NCI-H446 treated with DMSO at 0.1 percent for 48 hours (cell line): ENCODE data around the gene RACK1.

Experiments
- DNase-seq: peaks from one replicate; lab custom pipeline; 2025; lab: John Stamatoyannopoulos, UW

RACK1 gene

DNA sequence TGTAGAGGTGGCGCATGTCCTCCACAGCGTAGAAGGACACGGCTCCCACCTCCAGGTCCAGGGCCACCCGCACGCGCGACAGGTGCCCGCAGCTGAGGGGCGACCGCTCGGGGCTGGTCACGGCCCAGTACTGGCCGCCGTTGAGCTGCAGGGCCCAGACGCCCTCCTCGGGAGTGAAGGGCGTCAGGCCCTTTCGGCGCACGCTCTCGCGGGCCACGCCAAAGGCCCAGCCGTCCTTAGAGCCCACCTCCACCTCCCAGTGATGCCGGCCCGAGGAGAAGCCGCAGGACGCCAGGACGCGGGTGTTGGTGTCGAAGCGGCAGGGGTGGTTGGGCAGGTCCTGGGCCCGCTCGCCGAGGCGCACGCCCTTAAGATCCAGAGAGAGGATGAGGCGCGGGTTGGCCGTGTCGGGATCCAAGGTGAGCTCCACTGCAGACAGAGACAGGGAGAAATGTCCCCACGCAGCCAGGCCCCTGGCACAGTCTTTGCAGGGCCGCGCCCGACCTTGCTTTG lies 48.4 kb downstream of the RACK1 start:
- no peak for DNase-seq

DNA sequence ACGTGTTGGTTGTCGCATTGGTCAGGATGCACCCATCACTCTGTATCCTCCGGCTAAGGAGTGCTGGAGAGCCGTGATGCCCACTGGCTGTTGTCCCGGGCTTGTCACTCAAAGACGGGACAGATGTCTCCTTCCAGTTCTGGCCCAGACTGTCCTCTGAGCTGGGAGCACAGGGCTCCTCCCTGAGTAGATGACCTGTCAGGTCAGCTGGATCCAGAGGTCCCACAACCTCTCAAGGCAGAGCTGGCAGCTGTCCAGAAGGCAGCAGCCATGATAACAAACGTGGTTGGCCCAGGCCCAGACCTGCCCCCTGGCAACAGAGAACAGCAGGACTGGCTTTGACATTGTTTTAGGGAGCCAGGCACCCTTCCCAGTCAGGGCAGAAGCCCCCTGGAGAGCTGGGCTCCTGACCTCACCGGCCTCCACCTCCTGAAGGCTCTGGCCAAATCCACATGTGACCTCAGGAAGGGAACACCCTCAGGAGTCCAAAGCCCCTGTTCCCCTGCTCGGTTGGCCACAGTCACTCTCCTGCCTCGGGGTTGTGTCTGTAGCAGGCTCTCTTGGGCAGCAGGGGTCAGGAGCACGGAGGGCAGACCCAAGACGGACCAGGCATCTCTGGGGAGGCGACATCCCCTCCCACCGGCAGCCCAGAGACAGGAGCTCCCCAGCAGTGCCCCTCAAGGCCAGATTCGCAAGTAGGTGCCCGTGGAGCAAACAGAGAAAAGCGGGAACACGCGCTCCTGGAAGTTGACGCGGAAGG lies 49.0 kb downstream of the RACK1 start:
- DNase-seq = no peak

DNA sequence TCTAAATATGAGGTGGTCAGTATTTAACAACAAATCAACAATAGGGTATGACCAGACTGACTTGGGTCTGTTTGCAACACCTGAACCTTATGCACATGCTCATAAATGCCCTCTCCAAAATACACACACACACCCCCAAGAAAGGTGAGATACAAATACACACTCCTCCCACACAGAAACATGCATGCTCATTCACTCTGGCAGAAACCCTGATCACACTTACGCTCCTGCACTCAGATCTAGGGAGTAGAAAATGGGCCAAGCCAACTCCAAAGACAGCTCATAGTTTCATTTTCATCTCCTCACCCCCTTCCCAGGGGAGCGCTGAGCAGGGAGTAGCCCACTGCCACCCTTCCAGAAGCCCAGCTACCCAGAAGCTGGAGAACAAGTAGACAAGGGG lies 50.0 kb downstream of the RACK1 start:
- no peak for DNase-seq

DNA sequence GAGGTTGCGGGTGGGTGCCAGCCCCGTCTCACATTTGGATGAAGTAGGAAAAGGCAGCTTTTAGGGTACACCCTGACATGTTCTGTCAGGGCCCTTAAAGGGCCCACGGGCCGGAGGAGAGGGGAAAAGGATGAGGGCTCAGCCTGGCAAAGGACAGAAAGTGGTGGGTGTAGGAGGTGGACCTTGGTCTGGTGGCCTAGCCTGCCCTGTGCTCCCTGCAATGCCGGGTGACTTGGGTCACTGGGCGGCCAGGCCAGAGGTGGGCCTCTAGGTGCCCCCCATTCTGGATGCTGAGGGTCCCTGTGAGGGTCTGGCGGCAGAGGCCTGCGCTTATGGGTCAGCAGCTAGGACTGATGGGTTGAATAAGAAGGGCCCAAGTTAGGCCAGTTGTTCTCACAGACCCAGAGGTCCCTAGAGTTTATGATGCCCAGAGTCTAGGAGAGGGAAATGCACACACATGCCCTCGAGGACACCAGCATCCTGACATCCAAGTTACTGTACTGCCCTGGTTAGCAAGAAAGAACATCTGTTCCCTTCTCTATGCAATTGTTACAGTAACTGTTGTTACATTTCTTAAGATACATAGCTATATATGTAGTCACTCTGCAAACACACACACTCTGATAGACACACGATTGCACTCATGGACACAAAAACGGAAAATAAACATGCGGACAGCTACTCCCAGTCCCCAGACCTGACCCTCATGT lies 51.2 kb downstream of the RACK1 start:
- DNase-seq = no peak

DNA sequence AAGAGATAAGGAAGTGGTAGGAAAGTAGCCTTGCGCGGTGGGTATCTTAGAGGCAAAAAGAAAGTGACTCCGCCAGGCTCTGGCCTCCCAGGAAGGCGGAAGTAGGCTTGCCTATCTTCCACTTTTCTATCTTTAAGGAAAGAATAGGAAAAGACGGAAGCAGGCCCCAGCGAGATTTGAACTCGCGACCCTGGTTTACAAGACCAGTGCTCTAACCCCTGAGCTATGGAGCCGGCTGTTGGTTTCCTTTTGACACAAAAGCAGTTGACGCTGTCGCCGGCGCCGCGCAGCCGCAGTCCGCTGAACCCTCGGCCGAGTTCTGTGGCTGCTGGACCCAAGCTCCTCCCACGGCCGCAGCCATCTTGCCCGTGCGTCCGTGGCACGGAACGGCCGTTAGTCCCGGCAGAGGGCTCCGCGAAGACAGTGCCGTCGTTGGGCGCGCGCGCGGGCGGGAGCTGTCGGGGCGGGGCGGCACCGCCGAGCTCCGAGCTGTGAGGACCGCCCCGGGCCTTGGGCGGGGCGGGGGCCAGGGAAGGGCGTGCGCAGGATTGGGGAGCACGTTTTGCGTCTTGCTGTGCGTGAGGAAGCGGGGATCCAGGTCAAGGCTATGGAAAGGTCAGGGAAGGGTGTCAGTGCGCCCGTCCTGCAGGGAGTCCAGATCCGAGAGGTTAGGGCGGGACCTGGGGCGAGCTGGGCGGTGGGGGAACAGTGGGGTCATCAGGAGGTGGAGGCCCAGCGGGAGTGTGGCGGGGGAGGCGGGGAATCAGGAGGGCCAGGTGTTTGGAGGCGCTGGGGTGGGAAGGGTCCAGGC lies 52.0 kb downstream of the RACK1 start:
- DNase-seq = no peak

DNA sequence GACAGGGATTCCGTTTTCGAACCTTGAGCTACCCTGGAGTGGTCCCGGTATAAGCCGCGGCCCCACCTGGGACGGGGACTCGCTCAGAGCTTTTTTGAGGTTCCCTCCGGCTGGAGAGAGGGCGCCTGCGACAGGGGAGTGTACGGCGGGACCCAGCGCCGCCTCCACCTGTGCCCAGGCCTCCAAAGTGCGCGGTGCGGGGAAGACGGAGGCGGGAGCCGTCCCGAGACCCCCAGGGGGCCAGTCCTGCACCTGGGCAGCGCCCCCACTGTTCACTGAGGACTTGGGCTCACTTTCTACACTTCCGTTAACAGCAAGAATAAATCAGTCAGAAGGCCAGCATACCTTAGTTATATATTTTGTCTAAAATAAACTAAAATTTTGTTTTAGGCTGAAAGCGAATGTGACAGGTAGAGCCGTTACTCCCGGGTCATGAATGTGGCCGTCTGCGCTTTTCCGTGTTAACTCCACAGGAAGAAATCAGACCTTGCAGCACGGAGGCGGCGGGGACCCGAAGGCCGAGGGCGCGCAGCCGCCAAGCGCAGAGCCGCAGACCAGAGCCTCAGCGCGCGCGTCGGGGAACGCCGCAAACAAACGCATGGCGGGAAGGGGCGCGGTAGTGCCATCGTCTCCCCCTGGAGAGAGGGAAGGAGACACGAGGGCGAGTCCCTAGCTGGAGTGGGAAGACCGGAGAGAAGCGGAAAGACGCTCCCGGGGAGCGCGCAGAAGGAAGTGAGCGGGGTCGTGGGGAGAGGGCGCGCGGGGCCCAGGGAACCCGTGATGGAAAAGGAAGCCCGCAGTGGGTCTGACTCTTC lies 52.8 kb downstream of the RACK1 start:
- DNase-seq = no peak

DNA sequence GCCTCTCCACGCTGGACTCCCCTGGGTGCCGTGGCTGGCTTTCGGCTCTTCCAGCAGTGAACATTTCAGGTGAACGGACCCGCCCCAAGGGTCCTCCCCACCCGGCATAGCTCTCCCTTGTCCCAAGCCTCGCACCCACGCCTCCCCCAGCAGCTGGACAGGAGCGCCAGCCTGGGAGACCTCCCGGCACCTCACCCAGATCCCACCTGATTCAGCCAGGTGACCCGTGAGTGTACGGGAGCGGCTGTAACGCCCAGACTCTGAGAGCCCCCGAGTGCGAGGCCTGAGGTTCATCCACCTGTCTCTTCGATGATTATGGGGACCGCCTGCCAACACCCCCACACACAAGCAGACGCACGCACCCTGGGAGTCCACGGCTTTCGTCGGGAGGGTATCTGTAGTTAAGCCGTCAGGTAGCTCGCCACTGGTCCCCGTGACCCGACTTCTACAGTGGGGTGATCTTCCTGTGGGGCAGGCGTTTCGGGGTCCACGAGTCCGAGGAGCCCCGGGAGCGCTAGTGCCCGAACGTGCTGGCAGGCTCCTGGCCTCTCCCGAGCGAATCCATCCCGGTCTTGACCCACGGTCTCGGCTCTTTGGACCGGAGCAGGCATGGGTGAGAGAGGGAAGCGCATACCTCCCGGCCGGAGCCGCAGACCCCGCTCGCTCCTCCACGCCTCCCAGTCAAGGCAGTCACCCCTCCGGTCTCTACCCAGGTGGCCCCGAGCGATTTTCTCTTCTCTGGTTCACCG lies 53.6 kb downstream of the RACK1 start:
- no peak for DNase-seq

DNA sequence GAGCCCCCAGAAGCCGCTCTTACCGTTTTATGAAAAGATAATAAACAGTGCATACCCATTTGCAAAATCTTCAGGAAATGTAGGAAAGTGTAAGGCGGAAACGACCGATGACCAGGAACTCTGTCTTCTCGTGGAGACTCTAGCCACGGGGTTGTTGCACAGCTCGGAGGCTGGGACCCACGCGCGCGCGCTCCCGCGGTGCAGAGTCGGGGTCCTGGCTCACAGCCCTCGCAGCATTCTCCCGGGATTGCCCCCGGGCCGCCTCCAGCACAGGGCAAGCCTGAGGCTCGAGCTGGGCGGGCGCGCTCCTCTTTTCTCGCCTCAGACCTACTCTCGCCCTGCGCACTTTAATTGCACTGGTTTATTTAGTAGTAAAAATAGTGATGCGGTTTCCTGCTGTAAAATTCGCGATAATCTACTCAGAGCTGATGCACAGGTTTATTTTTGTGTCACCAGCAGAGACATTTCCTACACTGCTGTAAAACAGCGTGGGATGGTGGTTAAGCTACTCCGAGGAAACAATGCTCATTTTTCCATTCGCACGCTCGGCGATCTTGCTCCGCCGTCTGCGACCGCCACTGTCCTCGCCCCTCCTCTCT lies 54.2 kb downstream of the RACK1 start:
- no peak for DNase-seq

DNA sequence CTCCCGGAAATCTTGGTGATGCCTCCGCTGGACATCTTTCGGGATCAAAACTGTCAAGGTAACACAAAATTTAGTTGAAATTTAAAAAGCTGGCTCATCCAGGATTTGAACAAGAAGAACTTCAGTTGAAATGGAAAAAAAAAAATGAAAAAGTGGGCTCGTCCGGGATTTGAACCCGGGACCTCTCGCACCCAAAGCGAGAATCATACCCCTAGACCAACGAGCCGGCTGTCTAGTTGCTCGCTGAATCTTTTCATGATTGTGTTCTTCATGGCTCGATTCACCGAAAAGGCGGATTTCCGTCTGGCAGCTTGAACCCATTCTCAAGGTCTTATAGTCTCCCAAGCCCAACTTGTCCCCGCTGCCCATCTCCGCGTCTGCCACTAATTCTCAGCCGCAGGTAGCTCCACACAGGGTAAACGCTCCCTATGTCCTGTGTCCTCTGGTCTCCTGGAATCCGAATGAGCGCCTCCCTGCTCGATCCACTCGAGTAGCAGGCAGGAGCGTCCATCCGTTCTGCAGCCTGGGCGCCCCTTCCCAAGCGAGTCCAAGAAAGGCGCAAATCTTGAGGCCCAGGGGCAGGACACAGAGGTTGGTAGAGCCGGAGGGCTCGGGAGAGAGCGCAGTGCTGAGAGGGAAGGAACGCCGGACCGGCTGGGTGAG lies 54.9 kb downstream of the RACK1 start:
- no peak for DNase-seq

DNA sequence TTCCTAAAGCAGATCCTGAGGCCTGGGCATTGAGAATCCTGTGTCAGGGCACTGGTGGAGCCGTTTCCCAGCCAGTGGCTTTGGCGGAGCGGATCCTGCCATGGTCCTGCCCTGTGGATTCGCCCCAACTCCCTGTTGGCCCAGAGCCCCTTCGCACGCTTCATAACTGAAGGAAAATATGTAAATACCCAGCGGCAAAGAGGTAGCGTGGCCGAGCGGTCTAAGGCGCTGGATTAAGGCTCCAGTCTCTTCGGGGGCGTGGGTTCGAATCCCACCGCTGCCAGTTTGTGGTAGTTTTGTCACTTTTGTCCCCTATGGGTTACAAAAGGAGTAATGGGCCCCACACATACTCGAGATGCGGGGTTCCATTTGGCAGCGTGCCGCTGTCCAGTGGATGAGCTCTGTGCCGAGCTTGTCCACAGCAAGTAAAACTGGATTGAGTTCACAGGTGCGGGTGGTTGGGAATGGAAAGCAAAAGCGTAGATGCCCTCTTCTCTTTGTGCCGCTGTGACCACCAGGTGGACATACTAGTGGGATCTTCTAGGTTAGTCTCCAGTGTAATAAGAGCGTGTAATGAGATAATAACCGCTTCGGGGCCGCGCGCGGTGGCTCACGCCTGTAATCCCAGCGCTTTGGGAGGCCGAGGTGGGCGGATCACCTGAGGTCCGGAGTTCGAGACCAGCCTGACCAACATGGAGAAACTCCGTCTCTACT lies 56.0 kb downstream of the RACK1 start:
- DNase-seq = no peak

DNA sequence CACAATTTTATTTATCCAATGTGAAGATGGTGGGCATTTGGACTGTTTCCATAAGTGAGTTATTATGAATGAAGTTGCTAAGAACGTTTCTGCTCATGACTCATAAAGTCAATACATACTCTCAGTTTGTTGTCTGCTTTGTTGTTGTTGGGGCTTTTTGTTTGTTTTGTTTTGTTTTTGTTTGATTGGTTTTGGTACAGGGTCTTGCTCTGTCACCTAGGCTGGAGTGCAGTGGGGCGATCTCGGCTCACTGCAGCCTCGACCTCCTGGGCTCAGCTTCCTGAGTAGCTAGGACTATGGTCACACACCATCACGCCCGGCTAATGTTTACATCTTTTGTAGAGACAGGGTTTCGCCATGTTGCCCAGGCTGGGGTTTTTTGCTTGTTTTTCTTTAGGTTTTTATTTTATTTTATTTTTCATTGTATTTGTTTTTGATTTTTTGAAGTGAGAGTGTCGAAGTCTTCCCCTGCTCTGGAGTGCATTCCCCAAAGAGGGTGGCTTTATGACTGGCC lies 56.7 kb downstream of the RACK1 start:
- DNase-seq = no peak
